AG04450 (cell line): Measurements from ENCODE around the gene PCSK9. TPM values are rescaled to one million over a fixed set of nuclear protein-coding genes. Genes with fewer than 3 reads are reported as not detected.

ENCODE experiments used
- polyA plus RNA-seq: library from polyadenylated mRNA; depleted of rRNA; stranded (reverse); fragments of >200 nt; gene quantifications from 2 replicates; pipeline ENCODE4 v1.2.3, GENCODE V29; 2011; rRNA removed

The PCSK9 gene
- polyA plus RNA-seq, 1 experiment: 0.06 TPM

Other genes with a start within 250 kb of the PCSK9 start
- not detected in 2 replicates for gene TTC22, start 238.2 kb upstream of the PCSK9 start, polyA plus RNA-seq
- gene DHCR24, start 152.4 kb upstream of the PCSK9 start, polyA plus RNA-seq: 60.5 and 89.0 TPM in 2 replicates
- not detected in 2 replicates for gene TMEM61, start 58.9 kb upstream of the PCSK9 start, polyA plus RNA-seq
- not detected in 2 replicates for gene BSND, start 40.6 kb upstream of the PCSK9 start, polyA plus RNA-seq
- 18.3 and 20.9 TPM in 2 replicates for gene USP24, start 175.8 kb downstream of the PCSK9 start, polyA plus RNA-seq